Measurements from ENCODE around the gene CDK8.
A peak's percentile ranks its signal among the peaks of the same experiment; 100 is the strongest.
"Not testable (repeated sequence)": the region's sequence is repeated elsewhere in the genome, so short reads cannot be mapped to it uniquely, and the experiment has no call there.

The CDK8 gene

GRCh38 chr13:26253787-26254582 lies at the start of gene CDK8:
Gene CDK8, plus strand, starts transcription at chr13:26254129. Its CDS starts 513 bp downstream, at chr13:26254642.
- peak; percentile 78 to 85 for DNase-seq (ENCODE audit: low read depth in 2 of 2)

DNA sequence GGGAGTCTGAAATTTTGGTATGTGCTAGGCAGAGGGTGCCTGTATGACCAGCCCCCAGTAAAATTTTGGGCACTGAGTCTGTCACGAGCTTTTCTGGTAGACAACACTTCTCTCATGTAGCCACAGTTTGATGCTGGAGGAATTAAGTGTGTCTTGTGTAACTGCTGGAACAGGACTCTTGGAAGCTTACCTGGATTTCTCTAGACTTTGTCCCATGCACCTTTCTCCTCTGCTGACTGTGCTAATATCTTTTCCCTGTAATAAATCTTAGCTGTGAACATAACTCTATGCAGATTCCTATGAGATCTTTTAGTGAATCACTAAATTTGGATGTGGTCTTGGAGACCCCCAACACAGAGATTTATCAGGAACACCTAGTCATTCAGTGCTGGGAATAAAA lies 45.6 kb upstream of the CDK8 start:
- no peak for DNase-seq (ENCODE audit: low read depth in 2 of 2)

DNA sequence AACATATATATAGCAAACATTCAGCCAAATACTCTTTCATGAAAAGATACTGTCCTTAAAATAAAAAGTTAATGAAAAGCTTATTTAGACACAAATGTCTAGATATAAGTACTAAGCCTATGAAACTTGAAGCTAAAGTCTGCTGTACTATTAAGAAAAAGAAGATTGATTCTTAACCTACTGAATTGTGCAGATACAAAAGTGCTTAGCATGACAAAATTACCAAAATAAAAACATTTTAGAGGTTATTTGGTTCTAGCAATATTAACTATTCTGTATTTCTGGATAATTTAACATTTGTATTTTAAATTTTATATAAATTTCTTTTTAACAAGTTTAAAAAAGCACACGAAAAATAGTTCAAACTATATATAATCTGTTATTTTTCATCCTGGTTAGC lies 40.6 kb upstream of the CDK8 start:
- no peak for DNase-seq (ENCODE audit: low read depth in 2 of 2)

DNA sequence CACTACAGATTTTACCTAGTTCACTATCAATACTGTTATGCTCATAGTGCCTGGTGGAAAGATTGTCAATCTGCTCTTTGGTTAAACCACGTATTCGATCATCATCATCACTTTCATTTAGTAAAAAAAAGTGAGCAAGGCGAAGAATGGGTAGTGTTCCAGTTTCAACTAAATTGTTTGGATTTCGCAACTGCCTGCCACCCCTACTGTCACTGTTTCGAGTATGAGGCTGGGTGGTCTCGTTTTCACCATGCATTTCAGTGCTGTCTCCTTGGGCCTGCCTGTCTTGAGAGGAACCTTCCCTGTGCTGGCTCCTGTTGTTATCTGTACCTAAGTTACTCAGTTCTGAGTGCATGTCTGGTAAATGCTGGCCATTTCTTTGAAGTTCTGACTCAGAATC lies 39.9 kb upstream of the CDK8 start:
- no peak for DNase-seq (ENCODE audit: low read depth in 2 of 2)

- no peak for DNase-seq (ENCODE audit: low read depth in 2 of 2)
Measured at GRCh38 chr13:26216042-26216441, 37.9 kb upstream of the CDK8 start.

- no peak for DNase-seq (ENCODE audit: low read depth in 2 of 2)
Measured at GRCh38 chr13:26219726-26220125, 34.2 kb upstream of the CDK8 start.

GRCh38 chr13:26220575-26220974 lies 33.4 kb upstream of the CDK8 start:
- no peak for DNase-seq (ENCODE audit: low read depth in 2 of 2)

- DNase-seq (ENCODE audit: low read depth in 2 of 2): no peak
Measured at GRCh38 chr13:26221399-26221720, 32.6 kb upstream of the CDK8 start.

DNA sequence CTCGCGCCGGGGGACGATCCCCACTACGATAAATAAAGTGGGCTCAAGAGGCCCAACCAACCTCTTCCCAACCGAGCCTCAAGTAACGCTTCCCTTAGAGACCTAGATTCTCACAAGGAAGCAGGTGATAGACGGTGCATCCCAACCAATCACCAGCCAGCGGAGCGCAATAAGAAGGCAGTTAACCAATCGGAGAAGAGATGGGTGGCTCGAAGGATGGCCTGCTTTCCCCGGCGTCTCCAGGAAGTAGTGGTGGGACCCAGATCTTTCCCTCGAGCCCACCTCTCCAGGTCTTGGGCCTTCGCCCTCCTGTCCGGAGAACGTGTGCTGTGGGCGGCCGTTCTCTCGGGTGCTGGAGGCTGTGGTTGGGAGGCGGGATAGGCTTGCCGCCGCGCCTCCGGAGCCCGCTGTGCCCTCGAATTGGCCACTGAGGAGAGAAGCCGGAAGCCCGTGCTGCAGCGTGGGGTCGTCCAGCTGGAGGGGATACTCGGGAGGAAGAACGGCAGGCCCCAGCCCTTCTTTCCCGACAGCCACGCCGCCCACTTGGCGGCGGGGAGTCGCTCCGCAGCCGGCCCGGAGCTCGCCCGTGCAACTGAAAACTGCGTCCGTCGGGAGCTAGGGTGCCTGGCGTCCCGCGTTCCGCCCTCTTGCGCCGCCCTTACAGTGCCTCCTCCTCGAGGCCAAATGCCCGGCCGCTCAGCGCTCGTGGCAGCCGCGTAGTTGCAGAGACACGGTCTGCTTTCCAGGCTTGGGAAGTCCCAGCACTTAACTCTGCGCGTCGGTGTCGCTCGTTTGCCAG lies 32.0 kb upstream of the CDK8 start, which contains the start of gene RNF6:
Gene RNF6, minus strand, starts transcription at position 594 of the 799 bp plus-strand sequence. CDS start 2,665 bp downstream, outside the sequence.
- DNase-seq (ENCODE audit: low read depth in 2 of 2): peak; percentile 77 to 81

- no peak for DNase-seq (ENCODE audit: low read depth in 2 of 2)
Measured at GRCh38 chr13:26222520-26223046, 31.3 kb upstream of the CDK8 start.

DNA sequence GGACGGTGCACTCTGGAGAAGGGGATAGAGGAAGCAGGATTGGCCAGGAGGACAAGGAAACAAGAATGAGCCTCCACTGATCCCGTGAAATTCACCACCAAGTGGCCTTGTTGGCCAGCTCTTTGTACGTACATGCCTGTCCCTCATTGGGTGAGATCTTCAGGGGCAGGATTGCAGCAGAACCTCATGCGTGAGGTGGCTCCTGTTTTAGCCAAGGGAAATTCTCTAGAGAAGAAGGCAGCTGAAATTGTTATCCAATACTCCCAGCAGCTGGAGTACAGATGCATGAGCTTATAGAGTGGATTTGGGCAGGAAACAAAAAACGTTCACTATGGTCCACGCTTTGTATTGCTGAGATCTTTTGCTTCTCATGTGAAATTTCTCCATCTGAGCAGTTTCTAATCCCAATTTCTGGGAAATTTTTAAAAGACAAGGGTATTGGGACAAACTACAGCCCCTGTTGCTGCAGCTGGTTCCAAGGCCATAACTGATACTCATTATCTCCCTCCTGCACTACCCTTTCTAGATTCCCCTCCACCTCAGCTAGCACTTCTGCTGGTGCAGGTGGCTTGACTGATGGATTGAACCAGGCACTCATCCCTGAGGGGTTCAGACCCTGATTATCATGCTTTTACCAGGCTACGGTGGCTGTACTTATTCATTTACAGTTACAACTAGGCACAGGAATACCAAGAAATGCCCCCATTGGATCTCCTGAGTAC lies 27.9 kb upstream of the CDK8 start:
- DNase-seq (ENCODE audit: low read depth in 2 of 2): no peak

DNA sequence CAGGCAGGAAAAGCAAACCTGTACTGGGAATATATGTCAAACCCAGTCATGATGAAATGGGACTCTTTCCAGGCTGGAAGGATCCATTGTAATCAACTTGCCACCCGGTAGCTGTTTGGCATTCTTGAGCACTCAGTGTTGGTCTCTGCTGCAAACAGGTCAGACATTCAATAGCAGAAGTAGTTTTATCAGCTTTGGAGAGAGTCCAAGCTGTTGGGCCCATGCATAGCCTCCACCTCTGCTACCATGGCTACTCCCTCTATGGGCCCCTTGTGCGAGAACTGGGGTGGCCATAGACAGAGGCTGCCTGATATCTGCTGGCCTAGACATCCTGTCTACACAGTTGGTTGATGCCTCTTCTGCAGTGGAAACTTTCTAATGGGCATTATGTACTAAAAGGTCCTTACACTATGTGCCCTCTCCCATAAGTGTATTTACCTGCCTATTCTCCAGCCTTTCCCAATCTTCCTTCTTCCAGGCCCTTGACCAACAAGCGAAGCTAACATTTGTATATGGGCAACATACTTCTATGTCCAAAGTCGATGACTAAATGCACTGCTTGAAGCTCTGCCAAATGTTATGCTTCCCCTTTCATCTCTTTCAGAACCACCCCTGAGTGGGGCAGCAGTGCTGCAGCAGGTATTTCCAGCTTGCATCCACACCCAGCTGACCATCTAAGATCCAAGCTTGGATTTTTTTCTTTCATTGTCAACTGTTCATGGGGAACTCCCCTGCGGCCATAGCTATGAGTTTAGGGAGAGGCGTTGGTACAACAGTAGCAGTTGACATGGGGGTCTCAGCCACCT lies 26.6 kb upstream of the CDK8 start:
- DNase-seq (ENCODE audit: low read depth in 2 of 2): no peak

DNA sequence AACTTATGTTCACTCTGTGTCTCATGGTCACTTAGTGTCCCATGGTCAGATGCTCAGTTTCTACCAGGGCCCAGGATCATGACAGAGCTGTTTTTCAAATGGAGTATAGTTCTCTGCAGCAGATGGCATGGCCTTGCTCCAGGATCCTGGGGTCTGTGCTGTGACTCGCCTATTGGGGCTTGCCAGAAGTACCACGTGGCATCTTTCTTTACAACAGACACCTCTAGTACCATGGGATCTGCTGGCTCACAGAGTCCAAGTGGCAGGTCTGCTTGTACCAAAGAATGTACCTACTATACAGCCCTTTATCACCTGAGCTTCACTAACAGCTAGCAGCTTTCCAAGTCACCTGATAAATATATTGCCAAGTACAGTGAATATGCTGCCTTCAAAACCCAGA lies 25.8 kb upstream of the CDK8 start:
- no peak for DNase-seq (ENCODE audit: low read depth in 2 of 2)

DNA sequence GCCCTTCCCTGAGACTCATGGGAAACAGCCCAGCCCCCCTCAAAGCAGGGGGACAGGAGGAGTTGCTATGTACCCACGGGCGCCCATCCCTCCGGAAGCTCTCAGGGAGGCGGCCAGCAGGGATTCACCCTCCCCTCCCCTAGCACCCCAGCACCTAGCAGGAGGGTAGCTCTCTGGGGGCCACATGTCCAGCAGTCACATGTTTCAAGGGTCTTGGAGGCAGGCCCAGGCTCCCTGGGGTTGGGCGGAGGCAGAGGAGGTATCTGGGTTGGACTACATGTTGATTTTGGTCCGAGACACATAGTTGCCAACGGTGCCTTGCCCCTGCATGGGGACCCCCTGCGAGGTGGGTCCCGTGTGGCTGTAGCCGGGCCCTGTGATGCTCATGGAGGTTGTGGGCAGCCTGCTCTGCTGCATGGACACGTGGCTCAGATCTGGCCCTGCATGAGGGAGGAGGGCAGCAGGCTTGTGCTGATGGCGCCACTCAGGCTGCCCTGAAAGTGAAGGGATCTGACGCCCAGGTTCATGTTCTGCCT lies 24.8 kb upstream of the CDK8 start:
- no peak for DNase-seq (ENCODE audit: low read depth in 2 of 2)

- no peak for DNase-seq (ENCODE audit: low read depth in 2 of 2)
Measured at GRCh38 chr13:26230703-26231102, 23.2 kb upstream of the CDK8 start.

GRCh38 chr13:26236296-26236695 lies 17.6 kb upstream of the CDK8 start:
- no peak for DNase-seq (ENCODE audit: low read depth in 2 of 2)

GRCh38 chr13:26246154-26246553 lies 7.8 kb upstream of the CDK8 start:
- no peak for DNase-seq (ENCODE audit: low read depth in 2 of 2)

- no peak for DNase-seq (ENCODE audit: low read depth in 2 of 2)
Measured at GRCh38 chr13:26247011-26247410, 6.9 kb upstream of the CDK8 start.

GRCh38 chr13:26247608-26248007 lies 6.3 kb upstream of the CDK8 start:
- DNase-seq (ENCODE audit: low read depth in 2 of 2): no peak

GRCh38 chr13:26249551-26249950 lies 4.4 kb upstream of the CDK8 start:
- DNase-seq (ENCODE audit: low read depth in 2 of 2): no peak

DNA sequence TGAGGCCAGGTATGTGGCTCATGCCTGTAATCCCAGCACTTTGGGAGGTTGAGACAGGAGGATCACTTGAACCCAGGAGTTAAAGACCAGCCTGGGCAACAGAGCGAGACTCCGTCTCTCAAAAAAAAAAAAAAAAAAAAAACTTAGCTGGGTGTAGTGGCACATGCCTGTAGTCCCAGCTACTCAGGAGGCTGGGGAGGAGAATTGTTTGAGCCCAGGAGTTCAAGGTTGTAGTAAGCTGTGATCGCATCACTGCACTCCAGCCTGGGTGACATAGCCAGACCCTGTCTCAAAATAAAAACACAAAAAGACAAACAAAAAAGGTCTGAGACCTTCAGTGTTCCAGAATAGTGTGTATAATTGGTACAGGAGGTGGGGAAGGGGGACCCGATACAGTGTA lies 1.9 kb upstream of the CDK8 start:
- not testable (repeated sequence) for DNase-seq (ENCODE audit: low read depth in 2 of 2)
